Amniotic epithelial cell (primary cell): ENCODE data around the gene CLDN6.
A peak's percentile ranks its signal among the peaks of the same experiment; 100 is the strongest.

Experiments
- DNase-seq: peaks from one replicate; pipeline ENCODE4 v3.0.0-alpha.2; 2010; ENCODE audit warnings: low read depth

Gene CLDN6

GRCh38 chr16:3027983-3028715 is 10.2 kb upstream of the CLDN6 start:
- DNase-seq, result peak; percentile 59

- DNase-seq, result no peak
Measured at GRCh38 chr16:3027489-3027795, 9.5 kb upstream of the CLDN6 start.

- DNase-seq, result no peak
Measured at GRCh38 chr16:3026609-3027488, 8.9 kb upstream of the CLDN6 start.

GRCh38 chr16:3026003-3026378 is 8.0 kb upstream of the CLDN6 start:
- no peak for DNase-seq

- DNase-seq, result no peak
Measured at GRCh38 chr16:3025032-3026002, 7.3 kb upstream of the CLDN6 start.

- peak; percentile 97 for DNase-seq
Measured at GRCh38 chr16:3023669-3024478, 5.9 kb upstream of the CLDN6 start, which contains the start of the genes HCFC1R1 and THOC6. TSS of gene HCFC1R1 (minus strand) at chr16:3023942. CDS start at chr16:3023941, 1 bp downstream. TSS of gene THOC6 (plus strand) at chr16:3024035. CDS start at chr16:3024327, 292 bp downstream.

- peak; percentile 60 for DNase-seq
Measured at GRCh38 chr16:3023415-3023668, 5.4 kb upstream of the CLDN6 start.

GRCh38 chr16:3022684-3023414 is 4.9 kb upstream of the CLDN6 start:
- DNase-seq, result no peak

- DNase-seq, result peak; percentile 95
Measured at GRCh38 chr16:3022208-3022683, 4.3 kb upstream of the CLDN6 start.

GRCh38 chr16:3021449-3022207 is 3.6 kb upstream of the CLDN6 start:
- peak; percentile 94 for DNase-seq

GRCh38 chr16:3020604-3021448 is 2.8 kb upstream of the CLDN6 start:
- peak; percentile 84 for DNase-seq

GRCh38 chr16:3020247-3020603 is 2.2 kb upstream of the CLDN6 start, which contains the start of gene TNFRSF12A:
TSS of gene TNFRSF12A (plus strand) at chr16:3020368. CDS start at chr16:3020398, 30 bp downstream.
- peak; percentile 51 for DNase-seq

GRCh38 chr16:3019594-3020246 is 1.7 kb upstream of the CLDN6 start:
- no peak for DNase-seq

GRCh38 chr16:3017344-3017743 is 639 bp downstream of the CLDN6 start:
- DNase-seq, result no peak

- no peak for DNase-seq
Measured at GRCh38 chr16:3015865-3016521, 2.0 kb downstream of the CLDN6 start.

- DNase-seq, result no peak
Measured at GRCh38 chr16:3014971-3015370, 3.0 kb downstream of the CLDN6 start.

GRCh38 chr16:3013998-3014690 is 3.8 kb downstream of the CLDN6 start:
- no peak for DNase-seq
